Measurements from ENCODE around the gene GNAQ.
"Not testable (repeated sequence)": the region's sequence is repeated elsewhere in the genome, so short reads cannot be mapped to it uniquely, and the experiment has no call there.

Gene GNAQ

GRCh38 chr9:78031444-78031892 lies at the start of gene GNAQ:
TSS of gene GNAQ (minus strand) at chr9:78031811. CDS start at chr9:78031235, 576 bp downstream.
- H3K4me3 ChIP-seq (ENCODE audit: low read depth, low read length), result peak within 1 kb of the TSS; percentile 85
- H3K27me3 ChIP-seq (ENCODE audit: insufficient read depth, low read length), result no peaks in the 10 kb centered on the region
- peaks cover 38% of the 10 kb centered on the region for H3K4me1 ChIP-seq (ENCODE audit: control insufficient read depth, insufficient read depth, low read length, unreplicated experiment)
- H3K79me2 ChIP-seq (ENCODE audit: control insufficient read depth, insufficient read depth, low read length, unreplicated experiment), result peaks cover 44% of the 10 kb centered on the region
- H3K27ac ChIP-seq (ENCODE audit: low read depth, low read length), result peak within 1 kb of the TSS; percentile 63
- H2AFZ ChIP-seq (ENCODE audit: low read length, unreplicated experiment), result peak within 1 kb of the TSS; percentile 77
- no peaks in the 10 kb centered on the region for H3K36me3 ChIP-seq (ENCODE audit: insufficient read depth, low read length)

DNA sequence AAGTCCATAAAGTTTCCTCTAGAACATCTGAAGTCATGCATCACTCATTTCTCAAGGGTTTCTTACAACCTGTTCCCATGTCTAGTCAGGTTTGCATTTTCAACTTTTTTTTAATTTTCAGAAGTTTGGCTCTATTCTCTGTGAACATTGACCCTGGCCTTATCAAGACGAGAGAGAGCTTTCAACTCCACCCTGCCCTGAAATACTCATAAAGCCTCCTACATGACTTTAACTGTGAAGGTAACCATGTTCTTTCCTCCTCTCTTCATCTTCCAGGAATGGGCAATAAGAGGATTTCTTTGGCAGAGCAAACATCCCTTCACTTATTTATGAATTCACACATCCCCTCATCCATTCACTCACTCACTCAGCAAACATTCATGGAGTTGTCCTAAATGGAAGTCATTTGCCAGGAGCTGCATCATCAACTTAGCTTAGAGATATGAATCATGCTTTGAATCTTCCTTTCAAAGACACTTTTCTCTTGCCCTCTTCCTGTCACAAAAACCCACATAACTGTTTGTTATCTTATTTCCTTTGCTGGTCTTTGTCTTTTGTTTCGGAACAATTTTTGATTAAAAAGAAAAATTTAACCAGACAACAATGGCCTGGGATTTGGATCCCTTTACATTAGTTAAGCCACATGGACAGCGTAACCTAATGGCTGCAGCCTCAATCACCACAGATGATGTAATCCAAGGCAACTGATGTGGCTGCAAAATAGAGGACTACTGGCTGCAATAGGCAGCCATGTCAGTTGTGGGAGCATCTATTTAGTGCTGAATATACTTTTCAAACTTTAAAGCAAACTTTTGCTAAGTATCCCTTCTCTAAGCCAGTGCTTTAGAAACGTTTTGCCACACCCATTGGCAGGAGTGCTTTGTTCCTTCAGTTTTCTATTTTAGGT lies 43.0 kb upstream of the GNAQ start:
- peaks cover 32% of the 10 kb centered on the region for H3K27me3 ChIP-seq (ENCODE audit: insufficient read depth, low read length)
- H2AFZ ChIP-seq (ENCODE audit: low read length, unreplicated experiment), result no peak overlapping the region
- H3K4me1 ChIP-seq (ENCODE audit: control insufficient read depth, insufficient read depth, low read length, unreplicated experiment), result no peaks in the 10 kb centered on the region
- H3K4me3 ChIP-seq (ENCODE audit: low read depth, low read length), result no peak overlapping the region
- H3K27ac ChIP-seq (ENCODE audit: low read depth, low read length), result no peak overlapping the region
- H3K79me2 ChIP-seq (ENCODE audit: control insufficient read depth, insufficient read depth, low read length, unreplicated experiment), result no peaks in the 10 kb centered on the region
- H3K36me3 ChIP-seq (ENCODE audit: insufficient read depth, low read length), result no peaks in the 10 kb centered on the region

DNA sequence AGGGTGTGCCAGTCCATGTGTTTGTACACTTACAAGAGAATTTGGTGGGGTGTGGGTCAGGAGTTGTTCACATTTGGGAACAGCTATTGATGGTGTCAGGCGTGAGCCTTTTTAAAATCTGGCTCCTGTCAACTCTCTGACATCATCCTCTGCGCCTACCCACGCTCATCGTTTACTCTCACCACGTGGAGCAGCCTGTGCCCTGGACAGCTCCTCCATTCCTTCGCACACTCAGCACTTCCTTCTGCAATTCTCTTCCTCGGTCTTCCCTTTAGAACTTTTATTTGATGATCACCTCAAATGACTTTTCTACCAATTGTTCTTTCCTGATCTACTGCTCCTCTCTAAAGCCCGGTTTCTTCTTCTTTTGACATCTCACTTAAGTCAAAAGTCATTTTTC lies 42.1 kb upstream of the GNAQ start:
- Histone ChIP-seq H3K27me3 (ENCODE audit: insufficient read depth, low read length) (peaks cover 32% of the 10 kb centered on the region), H3K27ac (ENCODE audit: low read depth, low read length) (no peak overlapping the region)

DNA sequence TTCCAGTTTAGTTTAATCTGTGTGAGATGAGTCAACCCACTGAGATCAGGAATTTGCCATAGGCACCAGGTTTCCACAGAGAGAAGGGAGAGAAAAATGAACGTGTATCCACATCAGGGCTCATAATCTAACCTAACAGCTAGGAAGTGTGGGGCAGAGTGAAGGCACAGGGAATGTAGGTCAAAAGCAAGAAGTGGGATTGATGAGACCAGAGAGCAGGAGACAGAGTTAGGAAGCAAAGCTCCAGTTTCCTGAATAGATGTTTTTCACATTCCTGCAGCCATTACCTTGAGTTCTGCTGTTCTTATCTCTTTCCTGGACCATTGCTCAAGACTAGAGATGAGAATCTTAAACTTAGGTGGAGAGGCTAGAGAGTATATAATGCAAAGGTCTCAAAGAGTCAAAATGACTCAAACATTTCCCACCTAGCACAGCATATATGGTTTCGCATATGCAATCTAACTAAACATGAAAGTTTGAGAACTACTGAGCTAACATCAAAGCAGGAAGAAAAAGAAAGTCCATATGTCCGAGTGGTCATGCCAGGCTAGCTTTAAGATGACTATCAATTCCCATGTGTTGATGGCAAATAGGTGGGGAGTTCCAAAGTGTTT lies 41.1 kb upstream of the GNAQ start:
- Histone ChIP-seq H3K27ac (ENCODE audit: low read depth, low read length) (no peak overlapping the region), H3K27me3 (ENCODE audit: insufficient read depth, low read length) (peaks cover 33% of the 10 kb centered on the region), H2AFZ (ENCODE audit: low read length, unreplicated experiment) (no peak overlapping the region), H3K79me2 (ENCODE audit: control insufficient read depth, insufficient read depth, low read length, unreplicated experiment) (no peaks in the 10 kb centered on the region), H3K36me3 (ENCODE audit: insufficient read depth, low read length) (no peaks in the 10 kb centered on the region), H3K4me1 (ENCODE audit: control insufficient read depth, insufficient read depth, low read length, unreplicated experiment) (no peaks in the 10 kb centered on the region), H3K4me3 (ENCODE audit: low read depth, low read length) (no peak overlapping the region)

More for the DNA sequence above, 42.1 kb upstream of the GNAQ start:
- Histone ChIP-seq H3K36me3 (ENCODE audit: insufficient read depth, low read length) (no peaks in the 10 kb centered on the region), H2AFZ (ENCODE audit: low read length, unreplicated experiment) (no peak overlapping the region), H3K4me3 (ENCODE audit: low read depth, low read length) (no peak overlapping the region), H3K4me1 (ENCODE audit: control insufficient read depth, insufficient read depth, low read length, unreplicated experiment) (no peaks in the 10 kb centered on the region), H3K79me2 (ENCODE audit: control insufficient read depth, insufficient read depth, low read length, unreplicated experiment) (no peaks in the 10 kb centered on the region)

DNA sequence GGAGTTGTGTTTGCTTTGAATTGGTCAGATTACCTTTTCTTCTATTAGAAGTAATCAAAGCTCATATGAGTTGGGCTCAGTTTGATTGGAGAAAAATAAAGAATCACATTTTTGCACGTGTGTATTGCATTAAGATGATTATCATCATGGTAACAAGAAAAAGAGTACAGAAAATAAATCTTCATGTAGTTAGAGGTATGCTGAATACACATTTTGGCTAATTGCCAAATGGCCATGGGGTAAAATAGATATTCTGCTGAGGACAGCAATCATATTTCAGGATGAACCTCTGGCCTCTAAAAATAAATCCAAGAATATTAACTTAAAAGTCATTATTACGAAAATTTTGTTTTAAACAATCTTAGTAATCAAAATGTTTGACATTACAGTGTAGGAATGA lies 38.9 kb upstream of the GNAQ start:
- H2AFZ ChIP-seq (ENCODE audit: low read length, unreplicated experiment), result no peak overlapping the region
- H3K27me3 ChIP-seq (ENCODE audit: insufficient read depth, low read length), result peaks cover 36% of the 10 kb centered on the region
- H3K4me1 ChIP-seq (ENCODE audit: control insufficient read depth, insufficient read depth, low read length, unreplicated experiment), result no peaks in the 10 kb centered on the region
- H3K79me2 ChIP-seq (ENCODE audit: control insufficient read depth, insufficient read depth, low read length, unreplicated experiment), result no peaks in the 10 kb centered on the region
- no peak overlapping the region for H3K27ac ChIP-seq (ENCODE audit: low read depth, low read length)
- no peaks in the 10 kb centered on the region for H3K36me3 ChIP-seq (ENCODE audit: insufficient read depth, low read length)
- H3K4me3 ChIP-seq (ENCODE audit: low read depth, low read length), result no peak overlapping the region

DNA sequence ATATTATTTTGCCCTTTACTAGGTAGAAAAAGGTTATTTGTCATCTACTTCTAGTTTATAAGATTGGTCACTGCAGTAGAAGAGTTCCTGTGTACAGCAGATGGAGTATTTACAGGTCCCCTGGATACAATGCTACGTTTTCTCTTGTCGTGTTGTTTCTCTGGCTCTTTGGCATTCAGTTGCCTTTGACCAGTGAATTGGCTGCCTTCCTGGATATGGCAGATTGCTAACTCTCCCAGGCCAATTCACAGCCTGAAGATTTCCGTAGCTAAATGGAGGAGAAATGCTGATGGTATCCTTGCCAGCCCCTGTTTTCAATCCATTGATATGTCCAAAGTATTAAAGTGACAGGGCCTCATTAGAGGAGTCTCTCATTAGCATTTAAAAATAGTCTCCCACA lies 32.5 kb upstream of the GNAQ start:
- no peak overlapping the region for H2AFZ ChIP-seq (ENCODE audit: low read length, unreplicated experiment)
- no peaks in the 10 kb centered on the region for H3K4me1 ChIP-seq (ENCODE audit: control insufficient read depth, insufficient read depth, low read length, unreplicated experiment)
- H3K4me3 ChIP-seq (ENCODE audit: low read depth, low read length), result no peak overlapping the region
- no peaks in the 10 kb centered on the region for H3K36me3 ChIP-seq (ENCODE audit: insufficient read depth, low read length)
- H3K79me2 ChIP-seq (ENCODE audit: control insufficient read depth, insufficient read depth, low read length, unreplicated experiment), result no peaks in the 10 kb centered on the region
- no peak overlapping the region for H3K27ac ChIP-seq (ENCODE audit: low read depth, low read length)
- peaks cover 3% of the 10 kb centered on the region; the same call in 1 of the 2 replicates for H3K27me3 ChIP-seq (ENCODE audit: insufficient read depth, low read length)

- Histone ChIP-seq H3K4me1 (ENCODE audit: control insufficient read depth, insufficient read depth, low read length, unreplicated experiment) (no peaks in the 10 kb centered on the region), H3K27me3 (ENCODE audit: insufficient read depth, low read length) (peaks cover 5% of the 10 kb centered on the region; the same call in 1 of the 2 replicates), H2AFZ (ENCODE audit: low read length, unreplicated experiment) (no peak overlapping the region), H3K27ac (ENCODE audit: low read depth, low read length) (no peak overlapping the region), H3K79me2 (ENCODE audit: control insufficient read depth, insufficient read depth, low read length, unreplicated experiment) (no peaks in the 10 kb centered on the region), H3K36me3 (ENCODE audit: insufficient read depth, low read length) (no peaks in the 10 kb centered on the region), H3K4me3 (ENCODE audit: low read depth, low read length) (no peak overlapping the region)
Measured at GRCh38 chr9:78062710-78063109, 31.1 kb upstream of the GNAQ start.

DNA sequence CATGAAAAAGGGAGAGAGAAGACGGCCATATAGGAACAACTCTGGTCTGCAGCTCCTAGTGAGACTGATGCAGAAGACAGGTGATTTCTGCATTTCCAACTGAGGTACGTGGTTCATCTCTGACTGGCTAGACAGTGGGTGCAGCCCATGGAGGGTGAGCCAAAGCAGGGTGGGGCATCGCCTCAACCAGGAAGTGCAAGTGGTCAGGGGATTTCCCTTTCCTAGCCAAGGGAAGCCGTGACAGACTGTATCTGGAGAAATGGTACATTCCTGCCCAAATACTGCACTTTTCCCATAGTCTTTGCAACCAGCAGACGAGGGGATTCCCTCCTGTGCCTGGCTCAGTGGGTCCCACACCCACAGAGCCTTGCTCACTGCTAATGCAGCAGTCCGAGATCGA lies 22.6 kb upstream of the GNAQ start:
- H3K27me3 ChIP-seq (ENCODE audit: insufficient read depth, low read length), result peaks cover 61% of the 10 kb centered on the region
- H3K4me3 ChIP-seq (ENCODE audit: low read depth, low read length); H2AFZ ChIP-seq (ENCODE audit: low read length, unreplicated experiment); H3K4me1 ChIP-seq (ENCODE audit: control insufficient read depth, insufficient read depth, low read length, unreplicated experiment); H3K36me3 ChIP-seq (ENCODE audit: insufficient read depth, low read length); H3K79me2 ChIP-seq (ENCODE audit: control insufficient read depth, insufficient read depth, low read length, unreplicated experiment); H3K27ac ChIP-seq (ENCODE audit: low read depth, low read length): not testable (repeated sequence)

- Histone ChIP-seq H3K4me3 (ENCODE audit: low read depth, low read length) (no peak overlapping the region), H2AFZ (ENCODE audit: low read length, unreplicated experiment) (no peak overlapping the region)
Measured at GRCh38 chr9:78053627-78054026, 22.0 kb upstream of the GNAQ start.

DNA sequence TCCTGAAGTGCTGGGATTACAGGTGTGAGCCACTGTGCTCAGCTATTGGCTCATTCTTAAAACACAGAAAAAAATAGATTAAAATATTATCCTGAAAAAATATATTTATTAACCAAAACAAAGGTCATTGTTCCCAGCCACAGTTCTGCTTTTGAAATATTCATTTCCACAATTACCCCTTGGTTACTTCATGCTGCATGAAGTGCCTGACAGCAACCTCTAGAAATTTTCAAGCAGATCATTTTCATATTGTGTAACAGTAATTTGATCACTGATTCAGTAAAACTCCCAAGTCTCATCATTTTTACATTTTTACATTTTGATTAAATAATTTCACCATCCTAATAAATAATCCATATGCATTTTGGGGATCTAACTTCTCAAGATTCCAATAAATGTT lies 18.8 kb upstream of the GNAQ start:
- no peaks in the 10 kb centered on the region for H3K4me1 ChIP-seq (ENCODE audit: control insufficient read depth, insufficient read depth, low read length, unreplicated experiment)
- H3K27me3 ChIP-seq (ENCODE audit: insufficient read depth, low read length), result peaks cover 53% of the 10 kb centered on the region

More at GRCh38 chr9:78053627-78054026, 22.0 kb upstream of the GNAQ start:
- no peaks in the 10 kb centered on the region for H3K79me2 ChIP-seq (ENCODE audit: control insufficient read depth, insufficient read depth, low read length, unreplicated experiment)
- H3K4me1 ChIP-seq (ENCODE audit: control insufficient read depth, insufficient read depth, low read length, unreplicated experiment), result no peaks in the 10 kb centered on the region
- H3K27me3 ChIP-seq (ENCODE audit: insufficient read depth, low read length), result peaks cover 63% of the 10 kb centered on the region
- no peak overlapping the region for H3K27ac ChIP-seq (ENCODE audit: low read depth, low read length)
- no peaks in the 10 kb centered on the region for H3K36me3 ChIP-seq (ENCODE audit: insufficient read depth, low read length)

DNA sequence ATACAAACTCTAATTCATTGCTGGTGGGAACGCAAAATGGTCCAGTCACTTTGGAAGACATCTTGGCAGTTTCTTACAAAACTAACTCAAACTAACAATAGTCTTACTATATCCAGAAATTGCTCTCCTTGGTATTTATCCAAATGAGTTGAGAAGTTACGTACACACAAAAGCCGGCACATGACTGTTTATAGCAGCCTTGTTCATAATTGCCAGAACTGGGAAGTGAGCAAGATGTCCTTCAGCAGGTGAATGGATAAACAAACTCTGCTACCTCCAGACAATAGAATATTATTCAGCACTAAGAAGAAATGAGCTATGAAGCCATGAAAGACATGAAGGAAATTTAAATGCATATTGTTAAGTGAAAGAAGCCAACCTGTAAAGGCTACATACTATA lies 17.9 kb upstream of the GNAQ start:
- Histone ChIP-seq H3K27me3 (ENCODE audit: insufficient read depth, low read length) (peaks cover 52% of the 10 kb centered on the region), H3K79me2 (ENCODE audit: control insufficient read depth, insufficient read depth, low read length, unreplicated experiment) (no peaks in the 10 kb centered on the region), H3K36me3 (ENCODE audit: insufficient read depth, low read length) (no peaks in the 10 kb centered on the region), H3K4me1 (ENCODE audit: control insufficient read depth, insufficient read depth, low read length, unreplicated experiment) (no peaks in the 10 kb centered on the region), H3K27ac (ENCODE audit: low read depth, low read length) (no peak overlapping the region), H3K4me3 (ENCODE audit: low read depth, low read length) (no peak overlapping the region), H2AFZ (ENCODE audit: low read length, unreplicated experiment) (no peak overlapping the region)

More for the DNA sequence above, 18.8 kb upstream of the GNAQ start:
- Histone ChIP-seq H3K79me2 (ENCODE audit: control insufficient read depth, insufficient read depth, low read length, unreplicated experiment) (no peaks in the 10 kb centered on the region), H3K36me3 (ENCODE audit: insufficient read depth, low read length) (no peaks in the 10 kb centered on the region), H2AFZ (ENCODE audit: low read length, unreplicated experiment) (no peak overlapping the region), H3K4me3 (ENCODE audit: low read depth, low read length) (no peak overlapping the region), H3K27ac (ENCODE audit: low read depth, low read length) (no peak overlapping the region)

Data from ACC112 (cell line).